Right hindlimb (tissue), 1 donor: Measurements from ENCODE around the gene C16orf89.
A peak's percentile ranks its signal among the peaks of the same experiment; 100 is the strongest.
"Not testable (repeated sequence)": the region's sequence is repeated elsewhere in the genome, so short reads cannot be mapped to it uniquely, and the experiment has no call there.

Experiments
- DNase-seq: peaks from one replicate; pipeline ENCODE4 v3.0.0-alpha.2; 2018

The C16orf89 gene

GRCh38 chr16:5084099-5084731 lies 18.5 kb upstream of the C16orf89 start:
- not testable (repeated sequence) for DNase-seq

- not testable (repeated sequence) for DNase-seq
Measured at GRCh38 chr16:5083646-5084045, 17.9 kb upstream of the C16orf89 start.

DNA sequence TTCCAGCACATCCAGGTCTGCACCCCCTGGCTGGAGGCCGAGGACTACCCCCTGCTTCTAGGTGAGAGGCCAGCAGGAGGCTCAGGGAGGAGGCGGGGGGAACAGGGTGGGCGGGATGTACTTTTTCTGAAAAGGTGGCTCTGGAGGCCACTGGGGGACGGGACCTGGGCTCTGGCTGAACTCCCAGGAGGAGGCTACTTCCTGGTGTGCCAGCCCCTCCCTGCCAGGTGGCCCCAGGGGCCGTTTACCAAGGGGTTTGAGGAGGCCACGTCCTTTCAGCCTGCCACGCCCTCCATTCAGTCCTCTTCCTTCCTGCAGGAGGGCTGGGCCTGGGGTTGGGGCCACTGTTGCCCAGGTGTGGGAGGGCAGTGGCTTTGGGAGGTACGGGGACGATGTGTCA lies 15.2 kb upstream of the C16orf89 start:
- not testable (repeated sequence) for DNase-seq

DNA sequence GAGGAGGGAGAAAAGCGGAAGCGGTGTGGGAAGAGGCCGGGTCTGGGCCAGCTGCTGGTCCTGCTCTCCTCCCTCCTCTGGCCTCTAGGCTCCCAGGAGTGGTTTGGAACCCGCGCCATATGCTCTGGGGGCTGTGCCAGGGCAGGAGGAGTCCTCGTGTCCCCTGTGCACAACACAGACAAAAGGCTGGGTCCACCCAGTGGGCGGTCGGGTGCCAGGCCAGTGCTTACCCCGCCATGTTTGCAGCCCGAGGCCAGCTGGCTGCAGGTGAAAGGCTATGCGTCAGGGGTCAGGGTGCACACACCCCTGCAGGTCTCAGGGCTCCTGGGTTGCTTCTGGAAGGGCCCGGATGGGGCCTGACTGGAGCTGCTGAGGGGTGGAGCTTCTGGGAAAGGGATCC lies 14.7 kb upstream of the C16orf89 start:
- not testable (repeated sequence) for DNase-seq

GRCh38 chr16:5078626-5079025 lies 12.9 kb upstream of the C16orf89 start:
- DNase-seq: no peak

DNA sequence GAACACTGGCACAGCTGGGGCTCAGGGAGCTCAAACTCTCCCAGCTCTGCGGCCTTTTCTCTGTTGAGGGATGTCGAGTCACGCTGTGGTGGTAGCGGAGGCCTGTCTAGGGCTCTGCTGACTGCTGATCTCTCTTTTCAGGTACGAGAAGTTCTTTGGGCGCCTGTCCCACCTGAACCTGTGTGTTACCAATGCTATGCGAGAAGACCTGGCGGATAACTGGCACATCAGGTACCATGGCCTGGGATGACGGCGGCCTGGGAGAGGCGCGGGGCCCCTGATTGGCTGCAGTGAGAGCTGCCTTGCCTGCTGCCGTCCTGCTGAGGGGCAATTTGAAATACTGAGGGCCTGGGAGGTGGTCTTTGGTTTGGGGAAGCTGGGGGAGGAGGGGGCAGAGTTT lies 11.5 kb upstream of the C16orf89 start:
- no peak for DNase-seq

- DNase-seq: no peak
Measured at GRCh38 chr16:5075637-5076036, 9.9 kb upstream of the C16orf89 start.

DNA sequence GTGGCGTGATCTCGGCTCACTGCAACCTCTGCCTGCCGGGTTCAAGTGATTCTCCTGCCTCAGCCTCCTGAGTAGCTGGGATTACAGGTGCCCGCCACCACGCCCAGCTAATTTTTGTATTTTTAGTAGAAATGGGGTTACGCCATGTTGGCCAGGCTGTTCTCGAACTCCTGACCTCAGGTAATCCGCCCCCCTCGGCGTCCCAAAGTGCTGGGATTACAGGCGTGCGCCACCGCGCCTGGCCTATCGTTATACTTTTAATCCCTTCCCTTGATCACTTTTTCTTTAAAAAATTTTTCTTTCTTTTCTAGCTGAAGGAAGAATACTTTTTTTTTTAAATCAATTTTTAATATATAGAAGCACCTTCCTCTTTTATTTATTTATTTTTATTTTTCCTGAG lies 8.0 kb upstream of the C16orf89 start:
- not testable (repeated sequence) for DNase-seq

DNA sequence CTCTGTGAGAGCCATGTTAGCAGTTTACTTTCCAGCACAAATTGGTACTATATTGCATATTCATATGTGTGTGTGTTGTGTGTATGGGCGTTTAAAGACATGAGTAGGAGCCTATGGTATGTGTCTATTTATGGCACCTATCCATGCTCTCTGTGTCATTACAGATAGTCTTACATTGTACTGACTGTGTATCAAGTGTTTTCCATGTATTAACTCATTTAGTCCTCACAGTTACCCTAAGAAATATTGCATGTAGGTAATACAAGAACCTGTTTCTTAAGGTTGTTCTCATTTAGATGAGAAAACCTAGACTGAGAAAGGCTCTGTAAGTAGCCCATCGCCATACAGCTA lies 7.5 kb upstream of the C16orf89 start:
- DNase-seq: no peak

- no peak for DNase-seq
Measured at GRCh38 chr16:5072334-5073278, 6.8 kb upstream of the C16orf89 start.

GRCh38 chr16:5071681-5072333 lies 6.1 kb upstream of the C16orf89 start, which contains the start of gene ALG1:
ALG1 (plus strand) TSS chr16:5071843; CDS start chr16:5071850, 7 bp downstream.
- DNase-seq: peak; percentile 94

DNA sequence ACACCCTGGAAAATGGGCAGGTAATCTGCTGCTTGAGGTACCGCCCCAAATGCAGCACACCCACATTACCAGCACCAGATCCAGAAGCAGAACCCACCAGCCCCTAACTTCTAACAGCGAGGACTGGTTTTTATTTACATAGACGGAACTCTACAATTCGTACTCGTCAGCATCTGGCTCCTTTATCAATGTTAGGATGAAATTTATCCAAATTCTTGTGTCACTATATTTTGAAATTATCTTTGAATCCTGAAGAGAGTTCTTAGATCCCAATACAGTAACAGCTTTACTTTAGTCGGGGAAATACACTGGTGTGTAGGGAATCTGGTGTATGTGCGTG lies 5.6 kb upstream of the C16orf89 start:
- DNase-seq: no peak

DNA sequence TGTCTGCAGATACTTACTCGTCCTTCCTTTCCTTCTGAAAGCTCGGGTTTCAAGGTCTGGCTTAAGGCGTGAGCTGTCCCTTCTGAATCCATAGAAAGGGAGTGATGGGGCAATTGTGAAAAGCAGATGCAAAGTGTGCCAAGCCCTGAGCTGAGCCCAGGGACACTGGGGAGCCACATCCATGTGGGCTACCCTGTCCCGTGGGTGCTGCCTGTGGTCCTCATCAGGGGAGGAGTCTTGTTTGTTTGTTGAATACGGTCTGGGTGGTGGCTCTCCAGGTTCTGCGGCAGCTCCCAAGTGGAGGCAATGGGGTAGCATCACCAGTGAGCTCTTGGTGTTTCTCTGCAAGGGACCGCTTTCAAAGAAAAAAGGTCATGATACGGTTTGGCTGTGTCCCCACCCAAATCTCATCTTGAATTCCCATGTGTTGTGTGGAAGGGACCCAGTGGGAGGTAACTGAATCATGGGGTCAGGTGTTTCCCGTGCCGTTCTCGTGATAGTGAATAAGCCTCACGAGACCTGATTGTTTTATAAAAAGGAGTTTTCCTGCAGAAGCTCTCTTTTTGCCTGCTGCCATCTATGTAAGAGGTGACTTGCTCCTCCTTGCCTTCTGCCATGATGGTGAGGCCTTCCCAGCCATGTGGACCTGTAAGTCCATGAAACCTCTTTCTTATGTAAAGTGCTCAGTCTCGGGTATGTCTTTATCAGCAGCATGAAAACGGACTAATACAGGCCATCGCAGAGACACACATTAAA lies 4.9 kb upstream of the C16orf89 start:
- no peak for DNase-seq

DNA sequence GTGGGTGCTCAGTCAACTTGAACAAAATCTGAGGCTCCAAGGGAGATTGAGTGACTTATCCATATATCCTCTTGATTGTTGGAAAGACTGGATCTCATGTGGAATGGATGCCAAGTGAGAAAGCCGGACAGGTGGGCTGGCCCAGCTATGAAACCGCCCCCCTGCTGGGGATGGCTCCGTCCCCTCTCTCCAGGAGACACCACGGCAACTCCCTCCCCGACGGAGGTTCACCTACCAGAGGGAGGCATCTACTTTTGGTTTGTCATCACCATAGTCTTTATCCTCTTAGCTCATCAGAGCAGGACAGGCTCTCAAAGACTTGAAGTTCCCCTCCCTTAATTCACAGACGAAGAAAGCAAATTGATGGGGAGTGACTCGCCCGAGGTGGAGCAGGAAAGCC lies 4.1 kb upstream of the C16orf89 start:
- no peak for DNase-seq

GRCh38 chr16:5069048-5069447 lies 3.3 kb upstream of the C16orf89 start:
- no peak for DNase-seq

DNA sequence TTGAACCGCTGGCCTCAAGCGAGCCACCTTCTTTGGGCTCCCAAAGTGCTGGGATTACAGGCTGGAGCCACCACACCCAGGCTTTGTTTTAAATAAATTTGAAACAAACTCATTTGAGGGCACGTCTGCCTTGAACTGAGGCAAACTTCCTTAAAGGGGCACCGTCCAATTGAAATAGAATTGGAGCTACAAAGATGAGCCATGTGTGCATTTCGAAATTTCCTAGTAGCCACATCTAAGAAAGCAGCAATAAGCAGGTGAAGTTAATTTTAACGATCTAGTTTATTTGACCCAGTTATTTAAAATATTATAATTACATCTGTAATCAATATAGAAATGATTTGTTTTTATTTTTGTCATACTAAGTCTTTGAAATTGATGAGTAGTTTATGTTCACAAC lies 755 bp upstream of the C16orf89 start:
- no peak for DNase-seq

DNA sequence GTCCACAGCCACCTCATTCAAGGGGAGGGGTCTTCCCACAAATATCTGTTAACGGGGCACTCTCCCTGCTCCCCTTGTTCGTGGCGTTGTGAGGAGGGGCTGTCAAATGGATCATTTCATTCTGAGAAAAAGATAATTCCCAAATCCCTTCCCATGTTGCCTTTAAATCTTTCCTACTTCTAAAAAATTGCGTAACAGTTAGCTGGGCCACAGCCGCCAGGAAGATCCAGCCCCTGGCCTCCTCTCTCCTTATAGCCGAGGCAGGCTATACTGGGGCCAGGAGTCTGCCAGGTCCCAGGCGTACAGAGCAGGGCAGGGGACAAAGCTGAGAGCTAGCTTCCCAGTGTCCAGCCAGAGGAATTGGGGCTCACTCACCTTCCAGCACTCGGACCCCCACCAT lies 430 bp downstream of the C16orf89 start:
- no peak for DNase-seq

DNA sequence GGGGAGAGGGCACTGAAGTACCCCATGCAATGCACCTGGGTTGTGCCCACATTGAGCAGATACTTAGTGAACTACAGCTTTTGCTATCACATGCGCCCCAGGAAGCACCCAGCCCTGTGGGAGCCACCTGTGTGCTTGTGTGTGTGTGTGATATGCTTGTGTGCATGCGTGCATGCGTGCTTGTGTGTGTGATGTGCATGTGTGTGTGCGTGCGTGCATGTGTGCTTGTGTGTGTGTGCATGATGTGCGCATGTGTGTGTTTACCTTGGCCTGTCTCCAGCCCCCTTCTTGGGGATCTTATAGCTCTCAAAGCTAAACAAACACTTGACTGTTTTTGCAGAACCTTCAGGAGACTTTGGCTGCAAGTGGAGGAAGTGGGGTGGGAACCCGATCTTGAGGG lies 841 bp downstream of the C16orf89 start:
- no peak for DNase-seq

DNA sequence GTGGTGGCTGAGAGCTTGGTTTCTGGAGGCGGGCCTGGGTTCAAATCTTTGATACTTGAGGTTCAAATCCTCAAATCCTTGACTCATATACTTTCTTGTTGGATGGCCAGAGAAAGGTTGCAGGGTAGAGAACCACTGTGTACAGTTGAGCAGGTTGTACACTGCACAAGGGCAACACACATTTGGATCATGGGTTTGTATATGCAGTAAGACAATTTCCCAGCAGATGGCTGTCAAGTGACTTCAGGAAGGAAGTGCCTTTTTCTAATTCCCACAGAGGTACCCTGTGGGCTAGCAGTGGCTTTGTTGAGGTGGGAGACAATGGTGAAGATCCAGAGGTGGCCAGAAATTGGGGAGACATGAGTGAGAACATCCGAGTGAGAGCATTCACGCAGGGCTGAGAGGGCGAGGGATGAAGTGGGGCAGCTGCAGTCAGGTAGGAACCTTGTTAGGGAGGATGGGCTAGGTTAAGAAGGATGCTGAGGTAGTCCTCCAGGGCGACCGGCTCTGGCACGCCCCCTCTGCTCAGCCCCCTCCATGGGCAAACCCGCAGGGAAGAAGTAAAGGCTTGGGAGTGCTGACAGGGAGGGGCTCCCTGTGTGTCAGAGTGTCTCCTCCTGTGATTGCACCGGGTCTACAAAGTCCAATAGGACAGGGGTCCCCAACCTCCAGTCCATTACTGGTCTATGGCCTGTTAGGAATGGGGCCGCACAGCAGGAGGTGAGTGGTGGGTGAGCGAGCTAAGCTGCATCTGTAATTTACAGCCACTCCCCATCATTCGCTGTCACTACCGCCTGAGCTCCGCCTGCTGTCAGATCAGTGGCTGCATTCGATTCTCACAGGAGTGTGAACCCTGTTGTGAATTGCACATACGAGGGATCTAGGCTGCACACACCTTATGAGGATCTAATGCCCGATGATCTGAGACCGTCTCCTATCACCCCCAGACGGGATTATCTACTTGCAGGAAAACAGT lies 2.7 kb downstream of the C16orf89 start:
- DNase-seq: no peak

DNA sequence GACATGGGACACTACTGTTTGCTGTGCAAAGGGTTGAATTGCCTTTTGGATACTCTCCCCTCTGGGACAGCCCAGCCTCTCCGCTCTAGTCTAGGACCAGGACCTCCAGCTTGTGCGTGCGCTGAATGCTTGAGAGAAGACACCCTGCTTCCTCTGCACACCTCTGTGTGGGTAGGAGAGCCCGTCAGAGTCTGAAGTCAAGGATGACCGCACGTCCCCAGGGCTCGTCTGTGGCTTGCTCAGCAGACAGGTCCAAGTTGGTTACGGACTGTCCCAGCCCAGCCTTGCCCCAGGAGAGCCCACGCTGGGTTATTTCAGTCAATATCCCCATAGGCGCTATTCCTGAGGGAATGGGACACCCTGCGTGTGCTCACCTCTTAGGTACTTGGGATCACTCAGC lies 3.7 kb downstream of the C16orf89 start:
- DNase-seq: no peak

DNA sequence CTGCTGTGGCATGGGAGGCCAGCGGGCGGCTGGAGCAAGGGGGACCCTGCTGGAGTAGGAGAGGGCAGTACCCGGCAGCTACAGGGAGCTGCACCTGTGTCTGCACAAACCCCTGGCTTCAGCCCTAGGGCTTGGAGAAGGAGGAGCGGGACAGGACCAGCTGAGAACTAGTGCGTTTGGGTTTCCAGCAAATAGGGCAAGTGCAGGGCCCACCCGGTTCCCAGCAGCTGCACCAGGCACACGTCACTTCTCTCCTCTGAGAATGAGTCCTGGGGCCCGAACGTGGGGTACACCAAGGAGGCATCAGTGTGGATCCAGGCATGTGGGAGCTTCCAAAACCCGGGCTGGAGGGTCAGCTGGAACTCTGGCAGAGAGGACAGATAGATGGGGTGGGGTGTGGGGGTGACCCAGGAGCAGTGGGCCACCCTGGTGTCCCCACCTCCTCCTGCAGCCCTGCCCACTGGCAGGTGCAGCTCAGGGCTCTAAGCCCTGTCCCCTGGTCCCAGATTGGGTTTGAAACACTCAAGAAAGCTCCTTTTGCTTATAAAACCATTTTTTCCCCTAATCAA lies 5.6 kb downstream of the C16orf89 start:
- no peak for DNase-seq
